Measurements from ENCODE around the gene RFC1. TPM values are rescaled to one million over a fixed set of nuclear protein-coding genes. Genes with fewer than 3 reads are reported as not detected.

RFC1 gene
- total RNA-seq, 1 donor from 2014 or later, result 33.9 TPM

GRCh38 chr4:39323821-39324220 lies 42.3 kb downstream of the RFC1 start:
- intact Hi-C loops (cut with DNase I), result no loop called here
- TF ChIP-seq POLR2A (IDR thresholded peaks at IDR 0.05) (no peak), POLR2AphosphoS5 (IDR thresholded peaks at IDR 0.05; ENCODE audit: insufficient read depth in 1 of 2, low read depth in 1 of 2) (no peak)
- TF ChIP-seq, protein P1, sequence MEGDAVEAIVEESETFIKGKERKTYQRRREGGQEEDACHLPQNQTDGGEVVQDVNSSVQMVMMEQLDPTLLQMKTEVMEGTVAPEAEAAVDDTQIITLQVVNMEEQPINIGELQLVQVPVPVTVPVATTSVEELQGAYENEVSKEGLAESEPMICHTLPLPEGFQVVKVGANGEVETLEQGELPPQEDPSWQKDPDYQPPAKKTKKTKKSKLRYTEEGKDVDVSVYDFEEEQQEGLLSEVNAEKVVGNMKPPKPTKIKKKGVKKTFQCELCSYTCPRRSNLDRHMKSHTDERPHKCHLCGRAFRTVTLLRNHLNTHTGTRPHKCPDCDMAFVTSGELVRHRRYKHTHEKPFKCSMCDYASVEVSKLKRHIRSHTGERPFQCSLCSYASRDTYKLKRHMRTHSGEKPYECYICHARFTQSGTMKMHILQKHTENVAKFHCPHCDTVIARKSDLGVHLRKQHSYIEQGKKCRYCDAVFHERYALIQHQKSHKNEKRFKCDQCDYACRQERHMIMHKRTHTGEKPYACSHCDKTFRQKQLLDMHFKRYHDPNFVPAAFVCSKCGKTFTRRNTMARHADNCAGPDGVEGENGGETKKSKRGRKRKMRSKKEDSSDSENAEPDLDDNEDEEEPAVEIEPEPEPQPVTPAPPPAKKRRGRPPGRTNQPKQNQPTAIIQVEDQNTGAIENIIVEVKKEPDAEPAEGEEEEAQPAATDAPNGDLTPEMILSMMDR (IDR thresholded peaks at IDR 0.05), result no peak

GRCh38 chr4:39320381-39321115 lies 45.6 kb downstream of the RFC1 start:
- DNase-seq (ENCODE audit: extremely low spot score in 2 of 2), result no peak
- no peaks in the 10 kb centered on the region for H3K9me3 ChIP-seq
- no peaks in the 10 kb centered on the region for H3K27me3 ChIP-seq
- peaks cover 0 to 34% of the 10 kb centered on the region in 2 donors for H3K36me3 ChIP-seq
- intact Hi-C loops (cut with DNase I), result no loop called here
- no peak overlapping the region for H3K4me3 ChIP-seq
- H3K27ac ChIP-seq, result no peak overlapping the region
- TF ChIP-seq, protein P1 (IDR thresholded peaks at IDR 0.05), result no peak
- TF ChIP-seq POLR2AphosphoS5 (IDR thresholded peaks at IDR 0.05; ENCODE audit: insufficient read depth in 1 of 2, low read depth in 1 of 2), result no peak
- TF ChIP-seq POLR2A (IDR thresholded peaks at IDR 0.05), result no peak
- no peaks in the 10 kb centered on the region for H3K4me1 ChIP-seq

More at GRCh38 chr4:39323821-39324220, 42.3 kb downstream of the RFC1 start:
- H3K36me3 ChIP-seq, result peaks cover 0 to 30% of the 10 kb centered on the region in 2 donors
- no peaks in the 10 kb centered on the region for H3K27me3 ChIP-seq
- no peak for DNase-seq (ENCODE audit: extremely low spot score in 2 of 2)
- H3K4me3 ChIP-seq, result no peak overlapping the region
- no peak overlapping the region for H3K27ac ChIP-seq
- H3K9me3 ChIP-seq, result no peaks in the 10 kb centered on the region
- no peaks in the 10 kb centered on the region for H3K4me1 ChIP-seq

GRCh38 chr4:39319676-39320075 lies 46.5 kb downstream of the RFC1 start:
- no peaks in the 10 kb centered on the region for H3K27me3 ChIP-seq
- H3K4me1 ChIP-seq, result no peaks in the 10 kb centered on the region
- DNase-seq (ENCODE audit: extremely low spot score in 2 of 2), result no peak
- no peak for TF ChIP-seq POLR2AphosphoS5 (IDR thresholded peaks at IDR 0.05; ENCODE audit: insufficient read depth in 1 of 2, low read depth in 1 of 2)
- TF ChIP-seq, protein P1 (IDR thresholded peaks at IDR 0.05), result no peak
- TF ChIP-seq POLR2A (IDR thresholded peaks at IDR 0.05), result no peak
- no peak overlapping the region for H3K4me3 ChIP-seq
- peaks cover 0 to 35% of the 10 kb centered on the region in 2 donors for H3K36me3 ChIP-seq
- intact Hi-C loops (cut with DNase I), result no loop called here
- H3K9me3 ChIP-seq, result no peaks in the 10 kb centered on the region
- no peak overlapping the region for H3K27ac ChIP-seq

DNA sequence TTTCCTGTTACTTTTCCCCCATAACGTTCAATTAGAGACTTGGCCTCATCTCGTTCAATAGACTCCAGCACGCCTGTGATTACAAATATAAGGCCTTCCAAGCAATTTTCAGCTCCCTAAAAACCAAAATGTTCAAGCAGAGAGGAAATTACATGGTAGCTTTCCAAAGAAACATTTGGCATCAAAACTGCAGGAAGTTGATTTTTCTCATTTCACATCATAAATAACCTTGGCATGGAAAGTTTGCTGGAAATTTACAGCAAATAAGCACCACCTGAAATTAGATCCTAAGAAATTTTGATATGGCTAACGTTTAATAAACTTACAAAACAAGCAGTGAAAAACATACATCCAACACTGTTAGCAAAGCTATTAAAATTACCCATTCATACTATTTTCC lies 53.3 kb downstream of the RFC1 start:
- intact Hi-C loops (cut with DNase I), result no loop called here
- H3K4me1 ChIP-seq, result no peaks in the 10 kb centered on the region
- peaks cover 0 to 56% of the 10 kb centered on the region in 2 donors for H3K36me3 ChIP-seq
- TF ChIP-seq, protein P1 (IDR thresholded peaks at IDR 0.05), result no peak
- TF ChIP-seq POLR2A (IDR thresholded peaks at IDR 0.05), result no peak
- TF ChIP-seq POLR2AphosphoS5 (IDR thresholded peaks at IDR 0.05; ENCODE audit: insufficient read depth in 1 of 2, low read depth in 1 of 2), result no peak
- no peak overlapping the region for H3K4me3 ChIP-seq
- no peaks in the 10 kb centered on the region for H3K27me3 ChIP-seq
- no peak overlapping the region for H3K27ac ChIP-seq
- no peaks in the 10 kb centered on the region for H3K9me3 ChIP-seq
- DNase-seq (ENCODE audit: extremely low spot score in 2 of 2), result no peak

DNA sequence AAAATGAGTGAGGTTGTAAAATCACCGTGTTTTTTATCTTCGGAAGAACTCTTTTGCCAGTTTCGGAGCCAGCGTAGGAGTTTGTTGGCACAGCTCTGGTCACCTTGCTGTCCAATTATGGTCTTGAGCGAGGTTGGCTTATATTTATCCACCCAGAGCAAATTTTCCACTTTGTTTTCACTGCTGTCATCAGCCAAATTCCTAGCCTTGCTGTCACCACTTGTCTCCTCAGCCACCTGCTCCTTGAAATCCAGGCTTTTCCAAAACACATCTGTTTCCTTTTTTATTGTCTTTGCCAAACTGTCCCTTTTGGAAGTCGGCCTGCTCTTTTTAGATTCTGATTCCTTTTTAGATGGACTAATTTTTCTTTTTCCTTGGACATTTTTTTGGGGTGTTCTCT lies 57.6 kb downstream of the RFC1 start:
- Histone ChIP-seq H3K4me1 (no peaks in the 10 kb centered on the region), H3K27me3 (no peaks in the 10 kb centered on the region), H3K36me3 (peaks cover 0 to 57% of the 10 kb centered on the region in 2 donors), H3K9me3 (no peaks in the 10 kb centered on the region), H3K27ac (no peak overlapping the region), H3K4me3 (no peak overlapping the region)
- no peak for TF ChIP-seq POLR2A (IDR thresholded peaks at IDR 0.05)
- TF ChIP-seq, protein P1 (IDR thresholded peaks at IDR 0.05), result no peak
- no peak for TF ChIP-seq POLR2AphosphoS5 (IDR thresholded peaks at IDR 0.05; ENCODE audit: insufficient read depth in 1 of 2, low read depth in 1 of 2)
- intact Hi-C loops (cut with DNase I), result no loop called here
- no peak for DNase-seq (ENCODE audit: extremely low spot score in 2 of 2)
